Neural progenitor cell (in vitro differentiated cells): Measurements from ENCODE around the gene CALCR.

Experiments
- CTCF ChIP-seq: fragments of 200-600 bp; sonication (generic); IDR thresholded peaks from 2 replicates; pipeline ENCODE4 v1.5.1; 2017; ENCODE audit warnings: antibody characterized with exemption, mild to moderate bottlenecking
- EZH2 ChIP-seq: fragments of 200-600 bp; sonication (generic); IDR thresholded peaks from 2 replicates; pipeline ENCODE4 v1.6.1; 2017; ENCODE audit warnings: antibody characterized with exemption, mild to moderate bottlenecking, moderate library complexity
- EZH2phosphoT487 ChIP-seq: fragments of 200-600 bp; sonication (generic); IDR thresholded peaks from 2 replicates; pipeline ENCODE4 v1.6.1; 2017; ENCODE audit warnings: antibody characterized with exemption

- no peak for TF ChIP-seq EZH2phosphoT487
- no peak for TF ChIP-seq CTCF
- TF ChIP-seq EZH2: no peak
Measured at GRCh38 chr7:93535616-93536015, 38.9 kb downstream of the CALCR start.
